Panc1 (cell line): ENCODE data around the gene TTF2.

Experiments
- CTCF ChIP-seq: fragments of 450-650 bp; IDR thresholded peaks from 2 replicates; pipeline ENCODE4 v1.5.1; 2017; ENCODE audit warnings: mild to moderate bottlenecking
- POLR2AphosphoS5 ChIP-seq: IDR thresholded peaks from 2 replicates; pipeline ENCODE4 v1.6.1; 2012; ENCODE audit warnings: mild to moderate bottlenecking, low read depth, low read length, moderate library complexity

DNA sequence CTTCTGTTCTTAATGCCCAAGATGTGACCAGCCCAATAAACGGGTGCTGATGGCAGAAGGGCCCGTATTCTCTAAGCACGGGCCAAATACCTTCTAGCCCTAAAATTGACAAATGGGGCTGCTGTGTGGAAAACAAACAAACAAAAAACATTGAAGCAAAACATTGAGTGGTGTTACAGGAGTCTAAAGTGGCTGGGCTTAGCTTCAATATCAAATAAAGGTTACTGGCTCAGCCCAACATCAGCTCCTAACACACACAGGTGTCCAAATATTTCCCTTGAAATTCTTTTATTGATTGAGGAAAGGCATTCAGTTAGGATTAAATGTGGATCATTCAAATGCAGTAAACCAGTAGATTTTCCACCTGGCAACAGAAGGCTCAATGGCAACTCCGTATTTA lies 13.3 kb upstream of the TTF2 start:
- TF ChIP-seq CTCF = no peak
- TF ChIP-seq POLR2AphosphoS5 = no peak
